NK-92 (cell line): ENCODE data around the gene MGARP.

Experiments
- DNase-seq: peaks from one replicate; lab custom pipeline; 2025; ENCODE audit not compliant: unreplicated experiment; lab: John Stamatoyannopoulos, UW

Gene MGARP

GRCh38 chr4:139245590-139245989 lies 34.4 kb downstream of the MGARP start:
- no peak for DNase-seq

- no peak for DNase-seq
Observed at GRCh38 chr4:139243448-139244365, 36.3 kb downstream of the MGARP start.

GRCh38 chr4:139242511-139243051 lies 37.4 kb downstream of the MGARP start:
- no peak for DNase-seq

GRCh38 chr4:139241784-139242151 lies 38.3 kb downstream of the MGARP start:
- no peak for DNase-seq

GRCh38 chr4:139241086-139241783 lies 38.8 kb downstream of the MGARP start:
- no peak for DNase-seq

GRCh38 chr4:139239127-139239772 lies 40.8 kb downstream of the MGARP start:
- DNase-seq: no peak

GRCh38 chr4:139234253-139234652 lies 45.8 kb downstream of the MGARP start:
- no peak for DNase-seq

- DNase-seq: no peak
Observed at GRCh38 chr4:139229534-139230039, 50.4 kb downstream of the MGARP start.

- DNase-seq: no peak
Observed at GRCh38 chr4:139227729-139228404, 52.2 kb downstream of the MGARP start.

- DNase-seq: no peak
Observed at GRCh38 chr4:139223682-139224317, 56.2 kb downstream of the MGARP start.

- DNase-seq: no peak
Observed at GRCh38 chr4:139222215-139222614, 57.8 kb downstream of the MGARP start.

GRCh38 chr4:139221687-139222086 lies 58.3 kb downstream of the MGARP start:
- DNase-seq: no peak

- DNase-seq: no peak
Observed at GRCh38 chr4:139219450-139220055, 60.5 kb downstream of the MGARP start.
